PFSK-1 (cell line): ENCODE results near the gene FNIP1.

Experiments
- FOXP2 ChIP-seq: optimal IDR thresholded peaks from 2 replicates; pipeline ENCODE3; 2011; ENCODE audit warnings: borderline replicate concordance, control low read depth, inconsistent platforms; ENCODE audit not compliant: insufficient read depth; ENCODE audit errors: extremely low read length, extremely low read depth
- POLR2AphosphoS5 ChIP-seq: IDR thresholded peaks from 2 replicates; pipeline ENCODE4 v1.6.1; 2012; ENCODE audit warnings: low read depth, mild to moderate bottlenecking, control low read depth, low read length, moderate library complexity
- REST ChIP-seq, 2 experiments: IDR thresholded peaks; 2 replicates each; pipeline versions ENCODE4 v1.6.1 to v1.8.0; 2011 to 2012; ENCODE audit warnings: low read depth in 2 of 2, low read length in 2 of 2, control low read depth in 1 of 2, inconsistent platforms in 1 of 2, mild to moderate bottlenecking in 1 of 2, moderate library complexity in 1 of 2; ENCODE audit not compliant: insufficient read depth in 1 of 2
- SIN3A ChIP-seq: IDR thresholded peaks from 2 replicates; pipeline ENCODE4 v1.6.1; 2012; ENCODE audit warnings: mild to moderate bottlenecking, low read length, moderate library complexity, borderline replicate concordance; ENCODE audit not compliant: insufficient read depth
- TAF1 ChIP-seq: IDR thresholded peaks from 2 replicates; pipeline ENCODE4 v1.6.1; 2012; ENCODE audit warnings: low read length, control low read depth, borderline replicate concordance; ENCODE audit not compliant: insufficient read depth

Gene FNIP1

GRCh38 chr5:131693894-131694293, 102.9 kb downstream of the FNIP1 start:
- TF ChIP-seq REST (IDR thresholded peaks at IDR 0.05; ENCODE audit: insufficient read depth in 1 of 2, low read depth in 2 of 2, low read length in 2 of 2) (no peak), SIN3A (no peak), FOXP2 (no peak), TAF1 (no peak), POLR2AphosphoS5 (no peak)

GRCh38 chr5:131685516-131686171, 111.2 kb downstream of the FNIP1 start:
- TF ChIP-seq TAF1 (no peak), FOXP2 (no peak), SIN3A (no peak), POLR2AphosphoS5 (no peak), REST (IDR thresholded peaks at IDR 0.05; ENCODE audit: insufficient read depth in 1 of 2, low read depth in 2 of 2, low read length in 2 of 2) (no peak)

GRCh38 chr5:131684595-131684994, 112.2 kb downstream of the FNIP1 start:
- TF ChIP-seq FOXP2 (no peak), POLR2AphosphoS5 (no peak), TAF1 (no peak), REST (IDR thresholded peaks at IDR 0.05; ENCODE audit: insufficient read depth in 1 of 2, low read depth in 2 of 2, low read length in 2 of 2) (no peak)

GRCh38 chr5:131684051-131684450, 112.8 kb downstream of the FNIP1 start:
- TF ChIP-seq TAF1: no peak
- no peak for TF ChIP-seq FOXP2
- no peak for TF ChIP-seq POLR2AphosphoS5
- no peak for TF ChIP-seq SIN3A
- TF ChIP-seq REST (IDR thresholded peaks at IDR 0.05; ENCODE audit: insufficient read depth in 1 of 2, low read depth in 2 of 2, low read length in 2 of 2): no peak

- TF ChIP-seq TAF1 (no peak), REST (IDR thresholded peaks at IDR 0.05; ENCODE audit: insufficient read depth in 1 of 2, low read depth in 2 of 2, low read length in 2 of 2) (no peak), SIN3A (no peak), POLR2AphosphoS5 (no peak), FOXP2 (no peak)
Measured at GRCh38 chr5:131682826-131683225, 114.0 kb downstream of the FNIP1 start.
